ACC112 (cell line): ENCODE results near the gene SLC43A3.
"Not testable (repeated sequence)": the region's sequence is repeated elsewhere in the genome, so short reads cannot be mapped to it uniquely, and the experiment has no call there.

Source experiments
- H2AFZ ChIP-seq: fragments of 200-600 bp; sonication (generic); one replicate; pipeline ENCODE4 v1.6.0; 2017; ENCODE audit warnings: antibody characterized with exemption, low read length; ENCODE audit not compliant: unreplicated experiment
- H3K27ac ChIP-seq: fragments of 200-600 bp; sonication (generic); 2 replicates; pipeline ENCODE4 v1.5.1; 2014; ENCODE audit warnings: low read depth, mild to moderate bottlenecking, antibody characterized with exemption, low read length, moderate library complexity
- H3K27me3 ChIP-seq: fragments of 200-600 bp; sonication (generic); 2 replicates; pipeline ENCODE4 v1.6.1; 2014; ENCODE audit warnings: mild to moderate bottlenecking, antibody characterized with exemption, low read length, moderate library complexity, mixed read lengths; ENCODE audit not compliant: insufficient read depth
- H3K36me3 ChIP-seq: fragments of 200-600 bp; sonication (generic); 2 replicates; pipeline ENCODE4 v1.6.1; 2016; ENCODE audit warnings: mild to moderate bottlenecking, antibody characterized with exemption, low read length, moderate library complexity, mixed read lengths; ENCODE audit not compliant: insufficient read depth
- H3K4me1 ChIP-seq: fragments of 200-600 bp; sonication (generic); one replicate; pipeline ENCODE4 v1.6.1; 2016; ENCODE audit warnings: low read length, mixed read lengths; ENCODE audit not compliant: insufficient read depth, unreplicated experiment, control insufficient read depth
- H3K4me3 ChIP-seq: fragments of 200-600 bp; sonication (generic); 2 replicates; pipeline ENCODE4 v1.5.1; 2014; ENCODE audit warnings: mild to moderate bottlenecking, low read depth, low read length
- H3K79me2 ChIP-seq: fragments of 200-600 bp; sonication (generic); one replicate; pipeline ENCODE4 v1.6.0; 2016; ENCODE audit warnings: low read length; ENCODE audit not compliant: control insufficient read depth, unreplicated experiment, insufficient read depth

The SLC43A3 gene

DNA sequence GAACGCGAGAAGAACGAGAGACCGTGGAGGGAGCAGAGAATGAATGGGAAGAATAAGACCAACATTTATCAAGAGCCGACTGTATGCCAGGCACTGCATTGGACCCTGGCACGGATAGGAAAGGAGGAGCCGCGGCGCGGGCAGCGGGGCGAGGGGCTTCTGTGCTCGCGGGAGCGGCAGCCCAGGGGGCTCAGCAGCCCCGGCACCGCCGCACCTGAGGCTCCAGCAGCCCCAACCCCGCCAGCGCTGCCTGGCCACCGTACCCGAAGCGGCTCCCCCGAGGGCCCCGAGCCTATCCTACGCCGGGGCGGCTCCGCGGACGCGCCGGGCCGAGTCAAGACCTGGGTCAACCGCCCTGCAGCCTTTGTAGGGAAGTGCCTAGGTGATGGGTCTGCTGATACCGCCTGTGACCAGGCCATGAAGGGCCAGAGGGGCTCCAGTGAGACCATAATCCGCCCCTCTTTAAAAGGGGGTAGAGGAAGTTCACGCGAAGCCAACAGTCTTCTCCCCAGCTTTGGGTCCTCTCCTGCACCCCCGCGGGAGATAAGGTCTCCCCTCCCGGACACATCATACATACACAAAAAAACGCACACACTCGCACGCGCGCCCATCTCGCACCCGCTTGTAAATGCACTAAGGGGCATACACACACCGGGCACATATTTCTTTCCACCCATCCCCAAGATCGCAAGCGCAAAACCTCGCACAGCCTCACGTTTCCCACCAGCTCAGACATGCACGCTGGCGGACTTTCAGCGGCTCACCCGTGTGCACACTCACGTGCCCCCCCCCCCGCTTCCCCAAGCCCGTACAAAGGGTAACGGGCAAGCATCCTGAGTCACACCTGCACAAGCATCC, 32.5 kb upstream of the SLC43A3 start:
- no peaks in the 10 kb centered on the region for H3K79me2 ChIP-seq
- no peaks in the 10 kb centered on the region for H3K36me3 ChIP-seq
- peaks cover 6% of the 10 kb centered on the region for H3K4me1 ChIP-seq
- H3K27ac ChIP-seq = no peak overlapping the region
- peak overlapping the region; percentile 58 for H2AFZ ChIP-seq
- H3K27me3 ChIP-seq = peaks cover 48% of the 10 kb centered on the region
- peak overlapping the region; percentile 60 for H3K4me3 ChIP-seq

DNA sequence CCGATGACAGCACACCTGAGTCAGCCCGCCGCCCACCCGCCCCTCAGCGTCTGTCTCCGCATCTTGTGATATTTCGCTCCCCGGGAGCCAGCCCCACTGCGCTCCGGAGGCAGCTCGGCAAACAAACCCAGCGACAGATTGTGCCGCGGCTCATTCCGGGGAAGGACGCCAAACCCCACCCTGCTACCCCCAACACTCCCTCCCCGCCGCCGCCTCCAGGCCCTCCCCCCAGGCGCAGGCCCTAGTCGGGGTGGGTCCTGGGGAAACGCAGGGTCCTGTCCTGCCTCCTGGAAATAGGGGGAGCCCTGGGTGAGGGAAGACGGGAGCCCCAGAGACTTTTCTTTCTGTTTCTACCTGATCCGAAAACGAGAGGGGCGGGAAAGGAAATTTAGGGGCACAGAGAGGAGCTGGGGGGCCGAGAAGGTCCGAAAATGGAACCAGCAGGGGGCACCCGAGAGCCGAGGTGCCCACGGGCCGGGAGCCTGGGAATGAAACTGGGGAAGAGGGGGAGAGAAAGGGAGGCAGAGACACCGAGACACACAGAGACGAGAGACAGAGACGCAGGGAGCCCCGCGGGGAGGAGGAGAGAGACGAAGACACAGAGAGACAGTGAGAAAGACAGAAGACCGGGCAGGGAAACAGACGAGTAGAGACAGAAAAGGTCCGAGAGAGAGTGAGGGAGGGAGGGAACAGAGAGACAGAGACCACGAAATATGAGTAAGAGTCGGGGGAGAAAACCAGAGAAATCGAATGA, 31.7 kb upstream of the SLC43A3 start:
- H3K4me3 ChIP-seq = peak overlapping the region; percentile 60
- no peak overlapping the region for H3K27ac ChIP-seq
- H3K27me3 ChIP-seq = peaks cover 50% of the 10 kb centered on the region
- peaks cover 6% of the 10 kb centered on the region for H3K4me1 ChIP-seq
- no peaks in the 10 kb centered on the region for H3K79me2 ChIP-seq
- peak overlapping the region; percentile 58 for H2AFZ ChIP-seq
- no peaks in the 10 kb centered on the region for H3K36me3 ChIP-seq

DNA sequence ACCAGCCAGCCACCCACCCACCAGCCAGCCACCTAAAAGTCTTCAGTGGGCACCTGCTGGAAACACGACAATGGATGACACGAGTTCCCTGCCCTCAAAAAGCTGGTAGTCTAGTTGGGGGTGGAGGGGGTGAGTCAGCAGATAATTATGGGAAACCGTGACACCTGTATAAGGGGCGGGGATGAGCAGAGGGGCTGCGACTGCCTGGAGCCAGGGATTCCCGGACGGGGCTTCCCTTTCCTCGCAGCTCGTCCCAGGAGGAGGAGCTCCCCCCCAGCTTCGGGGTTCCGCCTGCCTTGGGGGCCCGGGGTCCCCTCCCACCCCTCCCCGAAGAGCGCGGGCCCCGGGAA, 31.1 kb upstream of the SLC43A3 start:
- H2AFZ ChIP-seq = no peak overlapping the region
- H3K27me3 ChIP-seq = peaks cover 55% of the 10 kb centered on the region
- H3K4me3 ChIP-seq = 0 out of 2 replicates have a peak overlapping the region, but pooled peaks have one; percentile 60

DNA sequence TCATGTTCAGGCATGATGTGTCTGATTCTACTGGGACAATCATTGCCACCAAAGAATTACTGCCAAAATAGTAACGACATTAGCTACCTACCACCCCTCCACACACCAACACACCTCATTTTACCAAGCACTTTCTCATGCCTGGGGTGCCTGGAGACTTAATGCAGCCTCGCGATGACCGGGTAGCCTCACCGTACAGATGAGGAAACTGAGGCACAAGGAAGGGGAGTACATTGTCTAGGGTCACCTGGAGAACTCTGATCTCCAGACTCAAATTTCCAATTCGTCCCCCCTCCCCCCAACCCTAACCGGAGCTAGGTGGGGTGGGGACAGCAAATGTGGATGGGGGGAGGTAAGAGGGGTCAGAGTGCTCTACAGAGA, 30.7 kb upstream of the SLC43A3 start:
- Histone ChIP-seq H3K4me3 (no peak overlapping the region), H3K79me2 (no peaks in the 10 kb centered on the region), H3K4me1 (peaks cover 6% of the 10 kb centered on the region), H3K27me3 (peaks cover 58% of the 10 kb centered on the region), H3K27ac (no peak overlapping the region), H3K36me3 (no peaks in the 10 kb centered on the region), H2AFZ (no peak overlapping the region)

More for the DNA sequence above, 31.1 kb upstream of the SLC43A3 start:
- H3K36me3 ChIP-seq = no peaks in the 10 kb centered on the region
- H3K79me2 ChIP-seq = no peaks in the 10 kb centered on the region
- H3K4me1 ChIP-seq = peaks cover 6% of the 10 kb centered on the region
- H3K27ac ChIP-seq = no peak overlapping the region

DNA sequence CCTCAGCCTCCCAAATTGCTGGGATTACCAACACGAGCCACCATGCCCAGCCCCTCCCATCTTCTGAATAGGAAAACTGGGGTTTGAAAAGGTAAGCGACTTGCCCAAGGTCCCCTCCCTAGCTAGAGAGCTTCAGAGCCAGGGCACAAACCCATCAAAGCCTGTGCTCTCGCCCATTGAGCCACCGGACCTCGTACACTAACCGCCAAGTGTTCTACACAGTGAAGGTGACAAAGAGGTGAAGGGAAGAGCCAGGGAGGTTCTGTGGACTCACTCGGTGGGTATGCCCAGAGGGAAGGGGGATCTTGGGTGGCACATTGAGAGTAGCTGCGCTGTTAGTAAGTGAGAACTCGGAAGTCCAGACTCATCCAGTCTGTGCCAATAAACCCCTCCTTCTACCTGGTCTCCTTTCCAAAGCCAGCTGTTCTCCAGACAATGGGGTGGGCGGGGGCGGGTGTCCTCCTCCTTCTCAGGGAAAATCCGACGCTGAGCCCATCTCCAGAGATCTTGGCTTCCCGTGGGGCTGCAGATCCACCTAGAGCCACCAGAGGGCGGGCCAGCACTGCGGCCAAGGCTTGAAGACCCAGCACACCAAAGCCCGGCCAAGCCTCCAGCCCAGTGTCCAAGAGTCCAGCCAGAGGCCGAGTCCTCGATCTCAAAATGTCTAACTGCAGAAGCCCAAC, 30.2 kb upstream of the SLC43A3 start:
- Histone ChIP-seq H3K27me3 (peaks cover 58% of the 10 kb centered on the region), H3K79me2 (no peaks in the 10 kb centered on the region), H3K27ac (no peak overlapping the region), H2AFZ (no peak overlapping the region), H3K4me1 (peaks cover 6% of the 10 kb centered on the region), H3K36me3 (no peaks in the 10 kb centered on the region), H3K4me3 (no peak overlapping the region)

DNA sequence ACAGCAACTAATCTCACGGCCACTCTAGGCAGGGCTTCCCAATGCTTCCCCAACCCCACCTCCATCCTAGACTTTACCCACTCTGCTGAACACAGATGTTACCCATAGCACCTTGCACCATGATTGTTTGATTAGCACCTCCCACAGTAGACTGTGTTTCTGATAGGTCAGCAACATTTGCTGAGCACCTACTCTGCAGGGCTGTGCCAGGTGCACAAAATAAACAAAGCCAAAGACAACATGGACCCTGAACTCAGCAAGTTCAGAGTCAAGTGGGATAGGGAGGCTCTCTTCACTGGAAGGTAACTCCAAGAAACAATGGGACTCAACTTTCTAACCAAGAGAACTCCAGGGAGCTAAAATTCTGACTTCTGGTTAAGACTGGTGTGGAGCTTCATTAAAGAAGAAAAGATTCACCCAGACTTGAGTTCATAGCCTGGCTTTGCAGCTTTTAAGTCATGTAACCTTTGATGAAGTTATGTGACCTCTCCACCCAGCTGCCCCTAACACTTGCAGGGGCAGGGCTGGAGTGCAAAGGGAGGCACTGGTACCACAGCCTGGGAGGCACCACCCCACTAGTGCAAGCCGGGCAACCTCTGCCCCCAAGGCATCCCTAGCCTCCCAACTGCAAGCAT, 26.7 kb upstream of the SLC43A3 start:
- no peaks in the 10 kb centered on the region for H3K79me2 ChIP-seq
- H3K36me3 ChIP-seq = no peaks in the 10 kb centered on the region
- H3K4me3 ChIP-seq = no peak overlapping the region
- H3K4me1 ChIP-seq = no peaks in the 10 kb centered on the region
- H3K27ac ChIP-seq = no peak overlapping the region
- H3K27me3 ChIP-seq = peaks cover 37% of the 10 kb centered on the region
- H2AFZ ChIP-seq = no peak overlapping the region

DNA sequence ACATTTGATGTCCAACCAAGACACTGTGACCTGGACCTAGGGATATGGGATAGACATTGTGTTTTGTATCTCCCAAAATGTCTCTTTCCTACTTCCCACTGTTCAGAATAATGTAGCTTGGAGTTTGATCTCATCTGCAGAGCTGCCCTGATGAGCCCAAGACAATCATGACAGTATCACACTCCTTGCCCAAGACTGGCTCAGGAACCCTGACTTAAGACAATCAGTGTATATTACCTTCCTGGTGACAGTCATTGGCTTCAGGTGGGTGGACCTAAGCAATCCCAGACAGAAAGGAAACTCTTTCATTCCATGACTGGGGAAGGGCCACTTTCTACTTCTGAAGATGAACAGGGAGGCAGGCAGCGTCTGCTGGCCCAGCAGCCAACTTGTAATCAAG, 19.1 kb upstream of the SLC43A3 start:
- Histone ChIP-seq H3K27me3 (peaks cover 18% of the 10 kb centered on the region), H3K4me1 (no peaks in the 10 kb centered on the region), H2AFZ (no peak overlapping the region), H3K79me2 (no peaks in the 10 kb centered on the region), H3K4me3 (no peak overlapping the region), H3K36me3 (no peaks in the 10 kb centered on the region), H3K27ac (no peak overlapping the region)

DNA sequence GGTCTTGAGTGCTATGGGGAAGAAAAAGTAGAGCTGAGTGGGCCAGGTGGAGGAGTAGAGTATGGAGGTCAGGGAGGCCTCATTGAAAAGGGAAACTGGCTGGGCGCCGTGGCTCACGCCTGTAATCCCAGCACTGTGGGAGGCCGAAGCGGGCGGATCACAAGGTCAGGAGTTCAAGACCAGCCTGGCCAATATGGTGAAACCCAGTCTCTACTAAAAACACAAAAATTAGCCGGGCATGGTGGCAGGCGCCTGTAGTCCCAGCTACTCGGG, 18.1 kb upstream of the SLC43A3 start:
- not testable (repeated sequence) for H3K79me2 ChIP-seq, H3K36me3 ChIP-seq, H2AFZ ChIP-seq, H3K27ac ChIP-seq, H3K4me1 ChIP-seq, H3K4me3 ChIP-seq
- peaks cover 14% of the 10 kb centered on the region; the same call in 1 of the 2 replicates for H3K27me3 ChIP-seq

DNA sequence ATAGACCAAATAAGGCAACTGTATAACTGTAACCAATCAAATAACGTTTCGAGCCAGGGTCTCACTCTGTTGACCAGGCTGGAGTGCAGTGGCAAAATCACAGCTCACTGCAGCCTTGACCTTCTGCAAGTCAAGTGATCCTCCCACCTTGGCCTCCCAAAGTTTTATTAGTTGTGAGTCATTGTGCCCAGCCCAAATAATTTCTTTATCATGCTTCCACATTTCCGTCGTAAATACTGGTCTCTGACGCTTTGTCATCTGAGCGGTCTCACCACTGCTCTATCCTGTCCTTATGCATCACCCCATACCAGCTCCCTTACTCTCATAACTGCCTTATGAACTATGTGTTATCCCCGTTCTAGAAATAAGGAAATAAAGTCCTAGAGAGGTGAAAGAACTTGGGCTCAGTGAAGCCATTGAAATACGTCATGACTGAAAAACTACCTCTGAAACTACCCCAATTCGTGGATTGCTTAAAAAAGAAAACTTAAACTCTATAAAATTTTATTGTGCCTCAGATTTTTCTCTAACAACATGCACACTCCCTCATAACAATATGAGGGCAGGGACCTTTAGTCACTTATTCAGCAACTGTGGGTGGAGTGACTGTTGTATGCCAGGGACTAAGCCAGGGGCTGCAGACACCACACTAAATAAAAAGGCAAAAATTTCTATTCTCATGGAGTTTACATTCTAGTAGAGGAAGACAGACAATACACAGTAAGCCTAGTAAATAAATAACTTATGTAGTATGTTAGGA, 17.6 kb upstream of the SLC43A3 start:
- H3K79me2 ChIP-seq = no peaks in the 10 kb centered on the region
- no peaks in the 10 kb centered on the region for H3K36me3 ChIP-seq
- no peak overlapping the region for H3K27ac ChIP-seq
- H3K27me3 ChIP-seq = peaks cover 14% of the 10 kb centered on the region; the same call in 1 of the 2 replicates
- H3K4me1 ChIP-seq = no peaks in the 10 kb centered on the region
- H2AFZ ChIP-seq = no peak overlapping the region
- H3K4me3 ChIP-seq = no peak overlapping the region
